Keratinocyte (primary cell): ENCODE results near the gene ACTR2.

Experiments
- EZH2 ChIP-seq: IDR thresholded peaks from one replicate; pipeline ENCODE4 v1.6.1; 2012; ENCODE audit warnings: inconsistent platforms, mild to moderate bottlenecking, low read length, moderate library complexity
- TF ChIP-seq, protein P1 (sequence below), 3 experiments: IDR thresholded peaks in 1 of 3; conservative IDR thresholded peaks in 1 of 3; optimal IDR thresholded peaks in 1 of 3; 2 replicates in 2 of 3; 3 replicates in 1 of 3; pipeline versions ENCODE3 to v1.5.1; 2011; ENCODE audit warnings: low read length in 3 of 3, mild to moderate bottlenecking in 3 of 3, moderate library complexity in 2 of 3, control low read depth in 1 of 3, inconsistent platforms in 1 of 3; ENCODE audit not compliant: insufficient read depth in 2 of 3; ENCODE audit errors: extremely low read depth in 1 of 3

DNA sequence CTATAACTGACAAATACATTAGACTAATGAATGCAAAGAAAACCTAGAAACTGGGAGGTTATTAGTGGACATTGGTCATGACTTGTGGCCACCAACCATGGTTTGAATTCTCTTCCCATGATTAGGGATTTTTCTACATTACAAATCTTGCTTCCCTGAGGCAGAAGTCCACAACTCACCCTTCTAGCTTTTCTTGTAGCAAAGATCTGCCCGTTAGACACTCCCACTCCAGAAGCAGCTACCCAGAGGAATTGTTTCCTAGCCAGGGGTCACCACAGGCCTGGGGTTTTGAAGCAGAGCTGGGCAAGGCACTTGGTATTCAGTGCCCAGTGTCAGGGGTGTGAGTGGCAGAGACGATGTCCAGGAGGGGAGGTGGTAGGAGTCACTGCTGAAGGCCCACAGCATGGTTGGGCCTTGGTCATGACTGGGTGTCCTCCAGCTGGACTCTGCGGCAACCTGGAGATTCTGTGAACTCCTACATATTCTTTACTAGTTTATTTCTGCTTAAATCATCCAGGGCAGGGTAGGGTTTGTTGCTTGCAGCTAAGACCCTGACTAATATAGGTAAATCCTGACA is 54.9 kb downstream of the ACTR2 start:
- TF ChIP-seq EZH2 = no peak
- TF ChIP-seq, protein P1, sequence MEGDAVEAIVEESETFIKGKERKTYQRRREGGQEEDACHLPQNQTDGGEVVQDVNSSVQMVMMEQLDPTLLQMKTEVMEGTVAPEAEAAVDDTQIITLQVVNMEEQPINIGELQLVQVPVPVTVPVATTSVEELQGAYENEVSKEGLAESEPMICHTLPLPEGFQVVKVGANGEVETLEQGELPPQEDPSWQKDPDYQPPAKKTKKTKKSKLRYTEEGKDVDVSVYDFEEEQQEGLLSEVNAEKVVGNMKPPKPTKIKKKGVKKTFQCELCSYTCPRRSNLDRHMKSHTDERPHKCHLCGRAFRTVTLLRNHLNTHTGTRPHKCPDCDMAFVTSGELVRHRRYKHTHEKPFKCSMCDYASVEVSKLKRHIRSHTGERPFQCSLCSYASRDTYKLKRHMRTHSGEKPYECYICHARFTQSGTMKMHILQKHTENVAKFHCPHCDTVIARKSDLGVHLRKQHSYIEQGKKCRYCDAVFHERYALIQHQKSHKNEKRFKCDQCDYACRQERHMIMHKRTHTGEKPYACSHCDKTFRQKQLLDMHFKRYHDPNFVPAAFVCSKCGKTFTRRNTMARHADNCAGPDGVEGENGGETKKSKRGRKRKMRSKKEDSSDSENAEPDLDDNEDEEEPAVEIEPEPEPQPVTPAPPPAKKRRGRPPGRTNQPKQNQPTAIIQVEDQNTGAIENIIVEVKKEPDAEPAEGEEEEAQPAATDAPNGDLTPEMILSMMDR (optimal IDR thresholded peaks at IDR 0.05 in 1 of 3, IDR thresholded peaks at IDR 0.05 in 1 of 3, conservative IDR thresholded peaks at IDR 0.05 in 1 of 3; ENCODE audit: extremely low read depth in 1 of 3, insufficient read depth in 2 of 3, low read length in 3 of 3) = no peak
